H9 (cell line): Measurements from ENCODE around the gene OSBP2. TPM values are rescaled to one million over a fixed set of nuclear protein-coding genes. Genes with fewer than 3 reads are reported as not detected.

Experiments
- DNase-seq: peaks from one replicate; pipeline ENCODE4 v3.0.0-alpha.2; 2017
- H2AFZ ChIP-seq: one replicate; pipeline ENCODE4 v1.6.1; 2013; ENCODE audit warnings: mild to moderate bottlenecking, low read length, control low read depth, moderate library complexity
- H2AK5ac ChIP-seq: 2 replicates; pipeline ENCODE4 v1.6.1; 2013; ENCODE audit warnings: low read length, control low read depth, mixed read lengths; ENCODE audit not compliant: insufficient read length
- H2BK120ac ChIP-seq: one replicate; pipeline ENCODE4 v1.6.1; 2013; ENCODE audit warnings: low read depth, mild to moderate bottlenecking, low read length, control low read depth, inconsistent platforms; ENCODE audit not compliant: poor library complexity, severe bottlenecking
- H2BK12ac ChIP-seq: 2 replicates; pipeline ENCODE4 v1.6.1; 2013; ENCODE audit warnings: low read length, control low read depth, mixed read lengths, low read depth; ENCODE audit not compliant: insufficient read length
- H2BK15ac ChIP-seq: 2 replicates; pipeline ENCODE4 v1.6.1; 2013; ENCODE audit warnings: low read depth, low read length, control low read depth
- H2BK20ac ChIP-seq: one replicate; pipeline ENCODE4 v1.6.1; 2013; ENCODE audit warnings: low read depth, mild to moderate bottlenecking, low read length, control low read depth, inconsistent platforms; ENCODE audit not compliant: poor library complexity, severe bottlenecking
- H2BK5ac ChIP-seq: 2 replicates; pipeline ENCODE4 v1.6.1; 2013; ENCODE audit warnings: low read length, control low read depth, mixed read lengths; ENCODE audit not compliant: insufficient read length
- H3K14ac ChIP-seq: 2 replicates; pipeline ENCODE4 v1.6.1; 2013; ENCODE audit warnings: low read length, control low read depth; ENCODE audit not compliant: insufficient read depth
- H3K18ac ChIP-seq: 2 replicates; pipeline ENCODE4 v1.6.1; 2013; ENCODE audit warnings: low read depth, mild to moderate bottlenecking, mixed read lengths, low read length, control low read depth; ENCODE audit not compliant: insufficient read length
- H3K23ac ChIP-seq: 2 replicates; pipeline ENCODE4 v1.6.1; 2013; ENCODE audit warnings: low read length, control low read depth, mixed read lengths, low read depth; ENCODE audit not compliant: insufficient read length
- H3K23me2 ChIP-seq: 2 replicates; pipeline ENCODE4 v1.6.1; 2013; ENCODE audit warnings: low read depth, mild to moderate bottlenecking, mixed read lengths, low read length, control low read depth; ENCODE audit not compliant: insufficient read length, poor library complexity, severe bottlenecking
- H3K27ac ChIP-seq: 2 replicates; pipeline ENCODE4 v1.5.1; 2013; ENCODE audit warnings: low read length, control low read depth, mixed read lengths, low read depth; ENCODE audit not compliant: insufficient read length
- H3K27me3 ChIP-seq: 2 replicates; pipeline ENCODE4 v1.6.1; 2013; ENCODE audit warnings: low read length, control low read depth, inconsistent platforms; ENCODE audit not compliant: insufficient read depth
- H3K4ac ChIP-seq: 2 replicates; pipeline ENCODE4 v1.6.1; 2013; ENCODE audit warnings: low read depth, mild to moderate bottlenecking, control low read depth, inconsistent platforms, low read length, moderate library complexity
- H3K4me1 ChIP-seq: 2 replicates; pipeline ENCODE4 v1.6.1; 2013; ENCODE audit warnings: low read length, control low read depth, inconsistent platforms; ENCODE audit not compliant: insufficient read depth
- H3K4me2 ChIP-seq: 2 replicates; pipeline ENCODE4 v1.6.1; 2013; ENCODE audit warnings: low read length, control low read depth, mixed read lengths; ENCODE audit not compliant: insufficient read length, insufficient read depth
- H3K56ac ChIP-seq: 2 replicates; pipeline ENCODE4 v1.6.1; 2013; ENCODE audit warnings: low read depth, mild to moderate bottlenecking, mixed read lengths, low read length, control low read depth; ENCODE audit not compliant: insufficient read length
- H3K79me1 ChIP-seq: 2 replicates; pipeline ENCODE4 v1.6.1; 2013; ENCODE audit warnings: low read depth, mild to moderate bottlenecking, moderate library complexity, low read length, control low read depth, inconsistent platforms; ENCODE audit not compliant: insufficient read depth, poor library complexity, severe bottlenecking
- H3K79me2 ChIP-seq: 2 replicates; pipeline ENCODE4 v1.6.1; 2013; ENCODE audit warnings: low read length, control low read depth, inconsistent platforms; ENCODE audit not compliant: insufficient read depth
- H3K9ac ChIP-seq: 2 replicates; pipeline ENCODE4 v1.6.1; 2013; ENCODE audit warnings: low read length, control low read depth, mixed read lengths; ENCODE audit not compliant: insufficient read length; ENCODE audit errors: extremely low read depth
- H3K9me3 ChIP-seq: one replicate; pipeline ENCODE4 v1.6.1; 2013; ENCODE audit warnings: low read depth, low read length, inconsistent platforms; ENCODE audit not compliant: control insufficient read depth
- H3T11ph ChIP-seq: one replicate; pipeline ENCODE4 v1.6.1; 2013; ENCODE audit warnings: mild to moderate bottlenecking, low read length, control low read depth, inconsistent platforms
- H4K20me1 ChIP-seq: one replicate; pipeline ENCODE4 v1.6.1; 2013; ENCODE audit not compliant: control insufficient read depth, insufficient read length, insufficient read depth
- H4K5ac ChIP-seq: 2 replicates; pipeline ENCODE4 v1.6.1; 2013; ENCODE audit warnings: low read depth, mild to moderate bottlenecking, mixed read lengths, low read length, control low read depth; ENCODE audit not compliant: insufficient read length
- H4K8ac ChIP-seq: replicated peaks from 2 replicates; pipeline ENCODE4 v1.6.1; 2013; ENCODE audit warnings: low read length, control low read depth, mixed read lengths, low read depth; ENCODE audit not compliant: insufficient read length
- H4K91ac ChIP-seq: 2 replicates; pipeline ENCODE4 v1.6.1; 2013; ENCODE audit warnings: low read depth, mild to moderate bottlenecking, moderate library complexity, mixed read lengths, low read length, control low read depth; ENCODE audit not compliant: insufficient read length
- H3K27ac Mint-ChIP-seq, 3 experiments: 2 replicates in 2 of 3; 3 replicates in 1 of 3; pipeline ENCODE4 v1.8.0; 2020 to 2021; ENCODE audit warnings: mixed read lengths in 3 of 3, mild to moderate bottlenecking in 1 of 3, moderate library complexity in 1 of 3
- H3K27me3 Mint-ChIP-seq: 2 replicates; pipeline ENCODE4 v1.8.0; 2021; ENCODE audit warnings: low read depth, mild to moderate bottlenecking, moderate library complexity, mixed read lengths
- H3K36me3 Mint-ChIP-seq, 3 experiments: 2 replicates in 2 of 3; 3 replicates in 1 of 3; pipeline ENCODE4 v1.8.0; 2020 to 2021; ENCODE audit warnings: low read depth in 3 of 3, mixed read lengths in 3 of 3; ENCODE audit not compliant: insufficient read depth in 1 of 3
- H3K4me1 Mint-ChIP-seq, 2 experiments: 2 replicates each; pipeline ENCODE4 v1.8.0; 2020; ENCODE audit warnings: mixed read lengths in 2 of 2
- H3K4me3 Mint-ChIP-seq, 2 experiments: 2 replicates in 1 of 2; 3 replicates in 1 of 2; pipeline ENCODE4 v1.8.0; 2020 to 2021; ENCODE audit warnings: mild to moderate bottlenecking in 2 of 2, mixed read lengths in 2 of 2, moderate library complexity in 1 of 2
- H3K9me3 Mint-ChIP-seq, 2 experiments: 2 replicates in 1 of 2; 3 replicates in 1 of 2; pipeline ENCODE4 v1.8.0; 2020; ENCODE audit warnings: mild to moderate bottlenecking in 2 of 2, mixed read lengths in 2 of 2, moderate library complexity in 1 of 2
- CTCF ChIP-seq: fragments of 200-600 bp; sonication (generic); conservative IDR thresholded peaks from 3 replicates; pipeline ENCODE4 v1.8.0; 2021; ENCODE audit warnings: antibody characterized with exemption, mild to moderate bottlenecking
- WGBS: extraction: QIAGEN DNeasy Blood & Tissue Kit; methylation state at CpG from one replicate; pipeline ENCODE4 v1.1.7; 2013; ENCODE audit warnings: missing lambda C conversion rate, low lambda C conversion rate, mixed read lengths; ENCODE audit not compliant: insufficient read length; ENCODE audit errors: extremely low coverage; 5-methylcytosine and 5-hydroxymethylcytosine counted together
- total RNA-seq: library from RNA; stranded (reverse); gene quantifications from 2 replicates; pipeline ENCODE4 v1.2.1, GENCODE V29; 2021

Gene OSBP2
- total RNA-seq, 1 experiment from 2014 or later = 3.4 TPM

DNA sequence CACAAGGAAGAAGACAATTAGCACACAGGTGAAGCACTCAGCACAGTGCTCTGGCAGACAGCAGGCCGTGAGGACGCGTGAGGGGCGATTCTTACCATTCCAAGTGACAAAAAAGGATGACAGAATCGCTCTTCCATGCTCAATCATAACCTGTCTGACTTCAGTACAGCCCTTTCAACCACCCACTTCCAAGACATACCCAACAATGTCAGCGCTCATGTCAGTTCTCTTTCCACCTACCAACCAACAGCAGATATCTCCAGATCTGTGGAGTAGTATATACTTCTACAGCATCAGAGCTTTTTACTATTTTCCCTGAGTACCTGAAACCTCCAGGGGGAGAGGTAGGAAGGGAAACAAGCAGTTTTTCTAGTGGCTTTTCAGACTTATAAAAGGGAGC is 233.7 kb downstream of the OSBP2 start:
- Histone ChIP-seq H2BK12ac (no peak overlapping the region), H3K23ac (no peak overlapping the region), H4K5ac (no peak overlapping the region), H2AK5ac (no peak overlapping the region), H2BK15ac (no peak overlapping the region), H3K18ac (no peak overlapping the region), H3K4ac (no peak overlapping the region), H3K23me2 (no peaks in the 10 kb centered on the region), H3K4me2 (no peak overlapping the region), H3K27me3 (no peaks in the 10 kb centered on the region), H3K14ac (no peak overlapping the region), H3K79me2 (no peaks in the 10 kb centered on the region), H3K27ac (no peak overlapping the region), H2AFZ (no peak overlapping the region), H4K91ac (no peak overlapping the region), H4K20me1 (peaks cover 2% of the 10 kb centered on the region), H3K9ac (no peak overlapping the region), H3K56ac (no peak overlapping the region), H3K9me3 (no peaks in the 10 kb centered on the region), H2BK120ac (no peak overlapping the region), H3K79me1 (no peaks in the 10 kb centered on the region), H3T11ph (no peak overlapping the region), H2BK5ac (no peak overlapping the region), H3K4me1 (no peaks in the 10 kb centered on the region), H4K8ac (no peak overlapping the region), H2BK20ac (no peak overlapping the region)
- Mint-ChIP-seq H3K9me3 (no peaks in the 10 kb centered on the region; a peak in 1 of 5 replicates), H3K27ac (no peak overlapping the region; a peak in 1 of 7 replicates), H3K4me1 (no peaks in the 10 kb centered on the region), H3K27me3 (no peaks in the 10 kb centered on the region; the same call in 1 of the 2 replicates), H3K4me3 (no peak overlapping the region), H3K36me3 (peaks cover 65 to 83% (median 83%) of the 10 kb centered on the region in 3 experiments)
- peak; percentile 7 for DNase-seq
- TF ChIP-seq CTCF = no peak
- no CpG with 5 or more reads among the region's 6 CpGs for WGBS
